ENCODE measurements around the gene PPM1H.
"Not testable (repeated sequence)": the region's sequence is repeated elsewhere in the genome, so short reads cannot be mapped to it uniquely, and the experiment has no call there.

The PPM1H gene

DNA sequence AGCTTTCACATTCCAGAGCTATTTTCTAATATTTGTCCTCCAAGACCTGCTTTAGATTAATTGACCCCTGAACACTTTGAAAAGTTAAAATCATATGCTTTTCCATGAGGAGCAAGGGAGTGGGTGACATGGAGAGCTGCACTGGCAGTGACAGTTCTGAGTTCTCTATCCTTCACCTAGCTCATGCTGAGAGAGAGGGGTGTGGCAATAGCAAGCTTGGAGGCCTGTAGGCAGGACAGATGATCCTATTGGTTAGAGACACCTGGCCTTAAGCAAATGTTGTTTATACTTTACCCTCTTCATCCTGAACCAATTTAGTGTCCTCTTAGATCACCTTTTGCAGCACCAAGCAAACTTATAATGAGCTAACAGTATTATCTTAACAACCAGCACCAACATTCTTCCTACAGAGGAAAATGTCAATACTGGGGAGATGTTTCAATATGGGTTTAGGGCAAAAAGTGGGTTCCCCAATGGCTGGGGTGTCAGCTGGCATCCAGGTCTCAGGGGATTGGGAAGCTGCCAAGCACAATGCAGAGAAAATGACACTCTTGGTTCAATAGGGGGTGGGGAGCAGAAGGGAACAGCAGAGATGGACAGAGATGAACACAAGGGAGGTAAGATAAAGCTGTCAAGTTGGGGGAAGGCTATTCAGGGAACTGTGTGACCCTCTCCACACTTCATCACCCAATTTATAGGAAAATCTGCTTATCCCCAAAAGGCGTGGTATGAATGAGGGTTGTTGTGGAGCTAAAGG, 37.0 kb upstream of the PPM1H start:
- TF ChIP-seq, protein P1, sequence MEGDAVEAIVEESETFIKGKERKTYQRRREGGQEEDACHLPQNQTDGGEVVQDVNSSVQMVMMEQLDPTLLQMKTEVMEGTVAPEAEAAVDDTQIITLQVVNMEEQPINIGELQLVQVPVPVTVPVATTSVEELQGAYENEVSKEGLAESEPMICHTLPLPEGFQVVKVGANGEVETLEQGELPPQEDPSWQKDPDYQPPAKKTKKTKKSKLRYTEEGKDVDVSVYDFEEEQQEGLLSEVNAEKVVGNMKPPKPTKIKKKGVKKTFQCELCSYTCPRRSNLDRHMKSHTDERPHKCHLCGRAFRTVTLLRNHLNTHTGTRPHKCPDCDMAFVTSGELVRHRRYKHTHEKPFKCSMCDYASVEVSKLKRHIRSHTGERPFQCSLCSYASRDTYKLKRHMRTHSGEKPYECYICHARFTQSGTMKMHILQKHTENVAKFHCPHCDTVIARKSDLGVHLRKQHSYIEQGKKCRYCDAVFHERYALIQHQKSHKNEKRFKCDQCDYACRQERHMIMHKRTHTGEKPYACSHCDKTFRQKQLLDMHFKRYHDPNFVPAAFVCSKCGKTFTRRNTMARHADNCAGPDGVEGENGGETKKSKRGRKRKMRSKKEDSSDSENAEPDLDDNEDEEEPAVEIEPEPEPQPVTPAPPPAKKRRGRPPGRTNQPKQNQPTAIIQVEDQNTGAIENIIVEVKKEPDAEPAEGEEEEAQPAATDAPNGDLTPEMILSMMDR (IDR thresholded peaks at IDR 0.05; ENCODE audit: extremely low read depth, missing control alignments), result no peak
- no peak for DNase-seq (ENCODE audit: low spot score)

DNA sequence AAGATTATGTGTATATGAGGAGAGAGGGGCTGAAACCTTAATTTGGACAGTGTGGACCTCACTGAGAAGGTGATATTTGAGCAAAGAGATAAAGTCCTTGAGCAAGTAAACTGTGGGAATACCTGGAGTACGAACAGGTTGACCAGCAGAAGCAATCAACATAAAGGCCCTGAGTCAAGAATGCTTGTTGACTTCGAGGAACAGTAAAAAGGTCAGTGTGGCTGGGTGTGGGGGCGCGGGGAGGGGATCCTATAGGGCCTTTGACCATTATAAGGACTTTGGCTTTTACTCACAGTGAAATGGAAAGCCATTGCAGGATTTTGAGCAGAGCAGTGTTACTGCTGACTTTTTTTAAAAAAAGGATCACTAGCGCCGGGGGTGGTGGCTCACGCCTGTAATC, 34.7 kb upstream of the PPM1H start:
- TF ChIP-seq, protein P1 (IDR thresholded peaks at IDR 0.05; ENCODE audit: extremely low read depth, missing control alignments), result no peak
- DNase-seq (ENCODE audit: low spot score), result no peak

DNA sequence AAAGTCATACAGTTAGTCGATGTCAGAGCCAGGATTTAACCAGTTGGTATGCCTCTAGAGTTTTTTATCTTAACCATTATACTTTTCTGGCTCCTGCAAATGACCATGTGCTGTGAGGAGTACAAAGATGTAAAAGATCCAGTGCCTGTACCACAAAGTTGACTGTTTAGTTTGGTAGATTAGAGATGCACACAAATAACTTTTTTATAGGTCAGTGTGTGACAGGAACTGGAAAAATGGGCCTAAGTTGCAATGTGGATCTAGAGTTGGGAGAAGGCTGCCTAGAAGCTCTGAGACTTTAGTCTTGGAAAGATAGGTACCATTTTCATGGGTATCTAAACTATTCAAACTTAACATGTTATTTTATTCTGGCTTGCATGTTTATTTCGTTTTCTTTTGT, 32.8 kb upstream of the PPM1H start:
- no peak for DNase-seq (ENCODE audit: low spot score)
- TF ChIP-seq, protein P1 (IDR thresholded peaks at IDR 0.05; ENCODE audit: extremely low read depth, missing control alignments), result no peak

DNA sequence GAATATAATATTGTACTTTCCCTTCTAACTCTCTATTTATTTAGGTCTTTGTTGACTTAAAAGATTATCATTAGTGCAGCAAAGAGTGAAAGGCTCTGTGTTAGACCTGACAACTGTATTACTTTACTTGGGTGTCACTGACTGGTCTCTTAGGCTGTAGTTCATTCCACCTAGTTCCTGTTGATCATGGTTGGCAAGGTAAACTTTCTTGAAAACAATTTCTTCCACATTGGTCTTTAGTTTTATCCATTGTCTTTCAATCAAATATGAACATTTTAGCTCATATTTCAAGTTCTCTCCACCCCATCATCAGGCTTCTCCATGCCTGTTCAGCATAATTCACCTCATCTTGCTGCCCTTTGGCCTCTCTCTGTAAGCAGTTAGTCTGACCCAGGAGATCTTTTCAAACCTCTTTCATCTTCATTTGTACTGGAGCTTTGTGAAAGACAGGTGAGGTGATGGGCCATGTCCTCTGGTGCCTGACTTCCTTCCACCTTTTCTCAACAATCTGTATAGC, 32.1 kb upstream of the PPM1H start:
- TF ChIP-seq, protein P1 (IDR thresholded peaks at IDR 0.05; ENCODE audit: extremely low read depth, missing control alignments), result no peak
- no peak for DNase-seq (ENCODE audit: low spot score)

DNA sequence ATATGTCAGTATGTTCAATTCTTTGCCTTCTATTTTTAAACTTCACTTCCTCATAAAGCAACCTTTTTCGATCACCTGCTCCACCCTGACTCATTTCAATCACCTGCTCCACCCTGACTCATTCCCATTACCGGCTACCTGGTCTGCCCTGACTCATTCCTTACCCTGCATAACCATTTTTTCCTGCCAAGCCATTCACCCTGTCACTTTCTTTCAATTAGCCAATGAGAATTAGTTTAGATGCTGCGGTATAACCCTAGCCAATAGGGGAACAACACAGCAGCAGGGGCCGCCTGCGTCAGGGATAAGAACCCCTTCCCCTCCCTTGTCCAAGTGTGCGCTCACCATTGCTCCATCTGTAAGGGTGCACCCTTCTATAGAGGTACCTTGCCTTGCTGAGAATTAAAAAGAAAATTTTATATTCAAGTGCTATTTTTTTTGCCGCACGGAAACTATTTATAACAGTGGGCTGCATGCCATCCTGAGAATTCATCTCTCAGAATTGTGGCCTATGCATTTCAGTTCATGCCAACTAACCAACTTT, 31.6 kb upstream of the PPM1H start:
- DNase-seq (ENCODE audit: low spot score), result not testable (repeated sequence)

DNA sequence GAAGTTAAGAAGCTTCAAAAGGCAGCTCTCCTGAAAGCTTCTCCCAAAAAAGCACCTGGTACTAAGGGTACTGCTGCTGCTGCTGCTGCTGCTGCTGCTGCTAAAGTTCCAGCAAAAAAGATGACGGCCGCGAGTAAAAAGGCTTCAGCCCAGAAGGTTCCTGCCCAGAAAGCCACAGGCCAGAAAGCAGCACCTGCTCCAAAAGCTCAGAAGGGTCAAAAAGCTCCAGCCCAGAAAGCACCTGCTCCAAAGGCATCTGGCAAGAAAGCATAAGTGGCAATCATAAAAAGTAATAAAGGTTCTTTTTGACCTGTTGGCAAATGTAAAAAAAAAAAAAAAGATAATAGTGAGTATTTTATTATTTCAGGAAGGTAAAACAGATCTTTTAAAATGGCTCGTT, 30.8 kb upstream of the PPM1H start:
- DNase-seq (ENCODE audit: low spot score), result not testable (repeated sequence)

DNA sequence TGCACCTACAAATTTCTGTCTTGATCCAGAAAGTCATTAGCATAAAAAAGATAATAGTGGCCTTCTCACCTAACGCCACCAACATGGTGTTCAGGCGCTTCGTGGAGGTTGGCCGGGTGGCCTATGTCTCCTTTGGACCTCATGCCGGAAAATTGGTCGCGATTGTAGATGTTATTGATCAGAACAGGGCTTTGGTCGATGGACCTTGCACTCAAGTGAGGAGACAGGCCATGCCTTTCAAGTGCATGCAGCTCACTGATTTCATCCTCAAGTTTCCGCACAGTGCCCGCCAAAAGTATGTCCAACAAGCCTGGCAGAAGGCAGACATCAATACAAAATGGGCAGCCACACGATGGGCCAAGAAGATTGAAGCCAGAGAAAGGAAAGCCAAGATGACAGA, 30.3 kb upstream of the PPM1H start:
- DNase-seq (ENCODE audit: low spot score), result not testable (repeated sequence)

DNA sequence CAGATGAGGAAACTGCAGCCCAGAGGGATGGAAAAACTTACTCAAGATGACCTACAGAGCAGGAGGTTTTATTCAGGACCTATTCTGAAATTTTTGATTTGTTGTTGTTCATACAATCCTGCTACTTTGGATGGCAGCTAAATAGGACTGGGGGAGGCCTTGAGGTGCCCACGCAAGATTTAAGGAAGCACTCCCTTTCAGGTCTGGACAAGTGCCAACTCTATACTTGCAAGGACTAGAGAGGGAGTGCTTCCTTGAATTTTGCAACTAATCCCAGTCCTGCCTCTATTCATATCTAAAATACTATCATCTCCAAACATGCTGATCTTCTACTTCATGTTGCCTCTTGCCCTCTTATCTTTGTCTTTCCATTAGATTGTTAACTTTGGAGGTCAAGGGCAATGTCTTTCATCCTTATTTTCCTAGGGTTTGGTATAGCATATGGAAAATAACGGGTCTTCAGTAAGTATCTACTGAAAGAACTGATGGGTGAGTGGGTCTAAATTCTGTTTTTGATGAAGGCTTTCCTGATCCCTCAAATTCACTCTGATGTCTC, 28.6 kb upstream of the PPM1H start:
- TF ChIP-seq, protein P1 (IDR thresholded peaks at IDR 0.05; ENCODE audit: extremely low read depth, missing control alignments), result no peak

DNA sequence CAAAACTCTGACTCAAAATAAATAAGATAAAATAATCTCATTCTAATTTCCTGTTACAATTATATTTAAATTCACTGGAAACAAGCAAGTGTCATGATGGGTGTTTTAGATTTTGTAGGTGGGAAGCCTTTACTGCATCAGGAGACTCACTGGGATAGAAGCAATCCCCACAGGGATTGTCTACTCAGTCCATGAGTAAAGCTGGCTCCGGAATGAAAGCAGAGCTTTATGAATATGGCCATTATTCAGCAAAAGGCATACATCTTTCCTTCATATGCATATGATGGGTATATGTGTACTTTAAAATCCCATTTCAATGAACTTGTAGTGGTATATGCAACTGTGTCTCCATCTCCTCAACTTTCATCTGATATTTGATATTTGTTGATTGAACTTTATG, 25.4 kb upstream of the PPM1H start:
- TF ChIP-seq, protein P1 (IDR thresholded peaks at IDR 0.05; ENCODE audit: extremely low read depth, missing control alignments), result no peak
- DNase-seq (ENCODE audit: low spot score), result no peak

More for the DNA sequence above, 28.6 kb upstream of the PPM1H start:
- no peak for DNase-seq (ENCODE audit: low spot score)

Data from GM20000 (cell line).